Measurements from ENCODE around the gene MVB12B. TPM values are rescaled to one million over a fixed set of nuclear protein-coding genes. Genes with fewer than 3 reads are reported as not detected.
A peak's percentile ranks its signal among the peaks of the same experiment; 100 is the strongest.

MVB12B gene
- total RNA-seq, 4 donors from 2014 or later: 27.2 to 36.9 (median 33.2) TPM

- H3K4me1 ChIP-seq: peaks cover 0 to 15% (median 0%) of the 10 kb centered on the region in 4 donors
- no peak overlapping the region for H3K4me3 ChIP-seq
- 92 to 93% methylated on average over 5 of the region's 5 CpGs for WGBS, 2 donors
- no peaks in the 10 kb centered on the region for H3K27me3 ChIP-seq
- no peak for DNase-seq (ENCODE audit: low spot score in 2 of 2)
- no peak overlapping the region for H3K27ac ChIP-seq
- peaks cover 0 to 51% (median 0%) of the 10 kb centered on the region in 3 donors for H3K36me3 ChIP-seq
- TF ChIP-seq POLR2A (IDR thresholded peaks at IDR 0.05): no peak
- TF ChIP-seq EP300 (IDR thresholded peaks at IDR 0.05): no peak
- TF ChIP-seq CTCF (IDR thresholded peaks at IDR 0.05): no peak
- H3K9me3 ChIP-seq: no peaks in the 10 kb centered on the region
Observed at GRCh38 chr9:126457175-126457547, 130.5 kb downstream of the MVB12B start.

- H3K4me3 ChIP-seq: no peak overlapping the region
- WGBS, 2 donors: 89% methylated on average over 9 of the region's 9 CpGs
Observed at GRCh38 chr9:126457890-126458289, 131.3 kb downstream of the MVB12B start.

GRCh38 chr9:126459126-126459525, 132.5 kb downstream of the MVB12B start:
- whole genome bisulfite sequencing, 2 donors: 60 to 68% methylated on average over 7 of the region's 7 CpGs
- no peak for TF ChIP-seq EP300 (IDR thresholded peaks at IDR 0.05)
- no peak for TF ChIP-seq POLR2A (IDR thresholded peaks at IDR 0.05)

More at GRCh38 chr9:126457890-126458289, 131.3 kb downstream of the MVB12B start:
- Histone ChIP-seq H3K9me3 (no peaks in the 10 kb centered on the region), H3K27me3 (no peaks in the 10 kb centered on the region), H3K27ac (no peak overlapping the region), H3K36me3 (peaks cover 0 to 51% (median 0%) of the 10 kb centered on the region in 3 donors), H3K4me1 (peaks cover 0 to 15% (median 0%) of the 10 kb centered on the region in 4 donors)
- no peak for DNase-seq (ENCODE audit: low spot score in 2 of 2)
- no peak for TF ChIP-seq POLR2A (IDR thresholded peaks at IDR 0.05)
- no peak for TF ChIP-seq EP300 (IDR thresholded peaks at IDR 0.05)
- no peak for TF ChIP-seq CTCF (IDR thresholded peaks at IDR 0.05)

GRCh38 chr9:126459546-126459945, 132.9 kb downstream of the MVB12B start:
- Histone ChIP-seq H3K9me3 (no peaks in the 10 kb centered on the region), H3K27ac (peak overlapping the region in 1 of 4 donors; percentile 2), H3K4me3 (no peak overlapping the region), H3K4me1 (peaks cover 0 to 20% (median 0%) of the 10 kb centered on the region in 4 donors), H3K36me3 (peaks cover 0 to 38% (median 0%) of the 10 kb centered on the region in 3 donors), H3K27me3 (no peaks in the 10 kb centered on the region)
- DNase-seq (ENCODE audit: low spot score in 2 of 2): no peak
- WGBS, 2 donors: 87 to 90% methylated on average over 15 to 16 of the region's 16 CpGs
- TF ChIP-seq CTCF (IDR thresholded peaks at IDR 0.05) (no peak), POLR2A (IDR thresholded peaks at IDR 0.05) (no peak), EP300 (IDR thresholded peaks at IDR 0.05) (no peak)

More at GRCh38 chr9:126459126-126459525, 132.5 kb downstream of the MVB12B start:
- peaks cover 0 to 19% (median 0%) of the 10 kb centered on the region in 4 donors for H3K4me1 ChIP-seq
- no peaks in the 10 kb centered on the region for H3K27me3 ChIP-seq
- no peak for DNase-seq (ENCODE audit: low spot score in 2 of 2)
- peaks cover 0 to 42% (median 0%) of the 10 kb centered on the region in 3 donors for H3K36me3 ChIP-seq
- no peak overlapping the region for H3K27ac ChIP-seq
- H3K9me3 ChIP-seq: no peaks in the 10 kb centered on the region
- no peak overlapping the region for H3K4me3 ChIP-seq

GRCh38 chr9:126459965-126460843, 133.6 kb downstream of the MVB12B start:
- peaks cover 0 to 35% (median 0%) of the 10 kb centered on the region in 3 donors for H3K36me3 ChIP-seq
- WGBS, 2 donors: 64 to 68% methylated on average over 14 of the region's 14 CpGs
- no peaks in the 10 kb centered on the region for H3K9me3 ChIP-seq
- peak overlapping the region in 1 of 4 donors; percentile 2 for H3K27ac ChIP-seq
- peaks cover 0 to 23% (median 0%) of the 10 kb centered on the region in 4 donors for H3K4me1 ChIP-seq
- H3K4me3 ChIP-seq: no peak overlapping the region
- no peak for DNase-seq (ENCODE audit: low spot score in 2 of 2)
- TF ChIP-seq POLR2A (IDR thresholded peaks at IDR 0.05) (no peak), CTCF (IDR thresholded peaks at IDR 0.05) (no peak), EP300 (IDR thresholded peaks at IDR 0.05) (no peak)
- H3K27me3 ChIP-seq: no peaks in the 10 kb centered on the region

Data from tibial nerve (tissue), 4 donors.